ENCODE results near the gene WNK1. TPM values are rescaled to one million over a fixed set of nuclear protein-coding genes. Genes with fewer than 3 reads are reported as not detected.

Gene WNK1
- polyA plus RNA-seq, 1 donor (not counting 4 experiments of a cell fraction or from before 2014, with no cell fraction given): 72.3 TPM

DNA sequence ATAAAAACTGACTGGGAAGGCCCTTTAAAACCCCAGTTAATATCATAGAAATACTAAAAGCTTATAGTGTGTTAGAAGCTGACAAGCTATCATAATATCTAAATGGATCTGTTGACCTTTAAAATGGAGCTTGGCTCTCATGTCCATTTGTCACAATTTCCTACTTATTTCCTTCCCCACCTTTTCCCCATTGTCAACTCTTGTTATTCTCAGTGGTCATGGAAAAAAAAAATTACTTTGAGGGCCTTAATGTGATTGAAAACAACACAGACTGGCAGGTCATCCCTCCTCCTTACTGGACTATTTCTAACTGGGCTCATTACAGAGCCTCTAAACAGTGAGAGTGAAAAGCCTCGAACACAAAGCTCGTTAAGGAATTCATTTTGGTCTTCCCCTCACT lies 13.7 kb upstream of the WNK1 start:
- DNase-seq (ENCODE audit: low read depth, low spot score) (no peak), FAIRE-seq (no peak)
- no peaks in the 10 kb centered on the region for H3K27me3 ChIP-seq (ENCODE audit: control insufficient read depth, extremely low read depth, insufficient read depth, low read length)
- no peak overlapping the region for H2AFZ ChIP-seq (ENCODE audit: control insufficient read depth, low read length)
- H3K4me2 ChIP-seq (ENCODE audit: control insufficient read depth, extremely low read depth, insufficient read depth, low read depth, low read length): no peak overlapping the region
- peaks cover 8% of the 10 kb centered on the region for H3K4me1 ChIP-seq (ENCODE audit: control insufficient read depth, extremely low read depth, insufficient read depth, low read length)
- no peak overlapping the region for H3K9ac ChIP-seq (ENCODE audit: control insufficient read depth, extremely low read depth, insufficient read depth, low read length)
- no peaks in the 10 kb centered on the region for H3K9me3 ChIP-seq (ENCODE audit: control insufficient read depth, low read depth, low read length)
- no peak overlapping the region for H3K4me3 ChIP-seq (ENCODE audit: control insufficient read depth in 2 of 3, extremely low read depth in 1 of 3, insufficient read depth in 2 of 3, low read depth in 1 of 3, low read length in 3 of 3)
- dilution Hi-C loops (cut with MboI; ENCODE audit: extremely low pct_ligation_motif_present, low sequenced_read_pairs): no loop called here
- no peaks in the 10 kb centered on the region for H3K36me3 ChIP-seq (ENCODE audit: control insufficient read depth in 2 of 2, extremely low read depth in 1 of 2, insufficient read depth in 2 of 2, low read length in 2 of 2)
- TF ChIP-seq EZH2 (IDR thresholded peaks at IDR 0.05; ENCODE audit: low read length): no peak
- TF ChIP-seq, protein P1, sequence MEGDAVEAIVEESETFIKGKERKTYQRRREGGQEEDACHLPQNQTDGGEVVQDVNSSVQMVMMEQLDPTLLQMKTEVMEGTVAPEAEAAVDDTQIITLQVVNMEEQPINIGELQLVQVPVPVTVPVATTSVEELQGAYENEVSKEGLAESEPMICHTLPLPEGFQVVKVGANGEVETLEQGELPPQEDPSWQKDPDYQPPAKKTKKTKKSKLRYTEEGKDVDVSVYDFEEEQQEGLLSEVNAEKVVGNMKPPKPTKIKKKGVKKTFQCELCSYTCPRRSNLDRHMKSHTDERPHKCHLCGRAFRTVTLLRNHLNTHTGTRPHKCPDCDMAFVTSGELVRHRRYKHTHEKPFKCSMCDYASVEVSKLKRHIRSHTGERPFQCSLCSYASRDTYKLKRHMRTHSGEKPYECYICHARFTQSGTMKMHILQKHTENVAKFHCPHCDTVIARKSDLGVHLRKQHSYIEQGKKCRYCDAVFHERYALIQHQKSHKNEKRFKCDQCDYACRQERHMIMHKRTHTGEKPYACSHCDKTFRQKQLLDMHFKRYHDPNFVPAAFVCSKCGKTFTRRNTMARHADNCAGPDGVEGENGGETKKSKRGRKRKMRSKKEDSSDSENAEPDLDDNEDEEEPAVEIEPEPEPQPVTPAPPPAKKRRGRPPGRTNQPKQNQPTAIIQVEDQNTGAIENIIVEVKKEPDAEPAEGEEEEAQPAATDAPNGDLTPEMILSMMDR (optimal IDR thresholded peaks at IDR 0.05 in 1 of 3, IDR thresholded peaks at IDR 0.05 in 1 of 3, conservative IDR thresholded peaks at IDR 0.05 in 1 of 3; ENCODE audit: extremely low read depth in 1 of 3, insufficient read depth in 2 of 3, low read length in 3 of 3): no peak
- no peaks in the 10 kb centered on the region for H3K9me1 ChIP-seq (ENCODE audit: control insufficient read depth, extremely low read depth, insufficient read depth, low read length)
- no peaks in the 10 kb centered on the region for H4K20me1 ChIP-seq (ENCODE audit: control insufficient read depth, extremely low read depth, insufficient read depth, low read length)
- H3K79me2 ChIP-seq (ENCODE audit: control insufficient read depth, insufficient read depth, low read length): no peaks in the 10 kb centered on the region
- H3K27ac ChIP-seq (ENCODE audit: control insufficient read depth, insufficient read depth, low read length): no peak overlapping the region

DNA sequence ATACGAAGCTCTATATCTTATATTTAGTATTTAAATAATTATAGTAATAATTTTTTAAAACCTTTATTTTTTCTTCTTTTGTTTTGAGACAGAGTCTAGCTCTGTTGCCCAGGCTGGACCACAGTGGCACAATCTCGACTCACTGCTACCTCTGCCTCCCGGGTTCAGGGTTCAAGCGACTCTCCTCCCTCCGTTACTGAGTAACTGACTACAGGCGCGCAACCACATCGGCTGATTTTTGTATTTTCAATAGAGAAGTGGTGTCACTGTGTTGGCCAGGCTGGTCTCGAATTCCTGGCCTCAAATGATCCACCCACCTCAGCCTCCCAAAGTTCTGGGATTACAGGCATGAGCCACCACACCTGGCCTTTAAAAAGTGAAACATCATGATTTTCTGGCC lies 13.0 kb upstream of the WNK1 start:
- Histone ChIP-seq H3K9ac (ENCODE audit: control insufficient read depth, extremely low read depth, insufficient read depth, low read length) (no peak overlapping the region), H3K36me3 (ENCODE audit: control insufficient read depth in 2 of 2, extremely low read depth in 1 of 2, insufficient read depth in 2 of 2, low read length in 2 of 2) (no peaks in the 10 kb centered on the region), H3K4me3 (ENCODE audit: control insufficient read depth in 2 of 3, extremely low read depth in 1 of 3, insufficient read depth in 2 of 3, low read depth in 1 of 3, low read length in 3 of 3) (no peak overlapping the region), H2AFZ (ENCODE audit: control insufficient read depth, low read length) (no peak overlapping the region), H3K9me1 (ENCODE audit: control insufficient read depth, extremely low read depth, insufficient read depth, low read length) (no peaks in the 10 kb centered on the region), H3K79me2 (ENCODE audit: control insufficient read depth, insufficient read depth, low read length) (no peaks in the 10 kb centered on the region), H3K27me3 (ENCODE audit: control insufficient read depth, extremely low read depth, insufficient read depth, low read length) (no peaks in the 10 kb centered on the region), H3K27ac (ENCODE audit: control insufficient read depth, insufficient read depth, low read length) (no peak overlapping the region), H3K9me3 (ENCODE audit: control insufficient read depth, low read depth, low read length) (no peaks in the 10 kb centered on the region), H3K4me1 (ENCODE audit: control insufficient read depth, extremely low read depth, insufficient read depth, low read length) (peaks cover 8% of the 10 kb centered on the region), H3K4me2 (ENCODE audit: control insufficient read depth, extremely low read depth, insufficient read depth, low read depth, low read length) (no peak overlapping the region), H4K20me1 (ENCODE audit: control insufficient read depth, extremely low read depth, insufficient read depth, low read length) (no peaks in the 10 kb centered on the region)
- DNase-seq (ENCODE audit: low read depth, low spot score) (no peak), FAIRE-seq (no peak)
- TF ChIP-seq, protein P1 (optimal IDR thresholded peaks at IDR 0.05 in 1 of 3, IDR thresholded peaks at IDR 0.05 in 1 of 3, conservative IDR thresholded peaks at IDR 0.05 in 1 of 3; ENCODE audit: extremely low read depth in 1 of 3, insufficient read depth in 2 of 3, low read length in 3 of 3): no peak
- TF ChIP-seq EZH2 (IDR thresholded peaks at IDR 0.05; ENCODE audit: low read length): no peak
- dilution Hi-C loops (cut with MboI; ENCODE audit: extremely low pct_ligation_motif_present, low sequenced_read_pairs): no loop called here

All from keratinocyte (primary cell).